Activated naive CD8-positive, alpha-beta T cell (primary cell): ENCODE data around the gene CELA2B.
"Not testable (repeated sequence)": the region's sequence is repeated elsewhere in the genome, so short reads cannot be mapped to it uniquely, and the experiment has no call there.

Experiments
- H3K27ac Mint-ChIP-seq: one replicate; pipeline ENCODE4 v1.8.0; 2021; ENCODE audit warnings: mixed read lengths
- H3K27me3 Mint-ChIP-seq: one replicate; pipeline ENCODE4 v1.8.0; 2021; ENCODE audit warnings: mixed read lengths
- H3K36me3 Mint-ChIP-seq: one replicate; pipeline ENCODE4 v1.8.0; 2021; ENCODE audit warnings: mixed read lengths
- H3K4me1 Mint-ChIP-seq: one replicate; pipeline ENCODE4 v1.8.0; 2021; ENCODE audit warnings: low read depth, mixed read lengths
- H3K4me3 Mint-ChIP-seq: one replicate; pipeline ENCODE4 v1.8.0; 2021; ENCODE audit warnings: mild to moderate bottlenecking, mixed read lengths
- H3K9me3 Mint-ChIP-seq: one replicate; pipeline ENCODE4 v1.8.0; 2021; ENCODE audit warnings: low read depth, mixed read lengths

The CELA2B gene

GRCh38 chr1:15471067-15471466 lies 4.8 kb upstream of the CELA2B start:
- H3K27me3 Mint-ChIP-seq, H3K4me1 Mint-ChIP-seq, H3K27ac Mint-ChIP-seq, H3K4me3 Mint-ChIP-seq, H3K9me3 Mint-ChIP-seq, H3K36me3 Mint-ChIP-seq: not testable (repeated sequence)

GRCh38 chr1:15471723-15472122 lies 4.2 kb upstream of the CELA2B start:
- not testable (repeated sequence) for H3K27me3 Mint-ChIP-seq, H3K4me1 Mint-ChIP-seq, H3K27ac Mint-ChIP-seq, H3K9me3 Mint-ChIP-seq, H3K4me3 Mint-ChIP-seq, H3K36me3 Mint-ChIP-seq

- Mint-ChIP-seq H3K4me1 (no peaks in the 10 kb centered on the region), H3K9me3 (no peaks in the 10 kb centered on the region), H3K27me3 (no peaks in the 10 kb centered on the region), H3K36me3 (no peaks in the 10 kb centered on the region), H3K27ac (no peak overlapping the region), H3K4me3 (no peak overlapping the region)
Measured at GRCh38 chr1:15472587-15472986, 3.3 kb upstream of the CELA2B start.

GRCh38 chr1:15476927-15477326 lies 1.0 kb downstream of the CELA2B start:
- no peak overlapping the region for H3K27ac Mint-ChIP-seq
- H3K4me1 Mint-ChIP-seq: no peaks in the 10 kb centered on the region
- no peaks in the 10 kb centered on the region for H3K9me3 Mint-ChIP-seq
- H3K36me3 Mint-ChIP-seq: no peaks in the 10 kb centered on the region
- no peaks in the 10 kb centered on the region for H3K27me3 Mint-ChIP-seq
- no peak overlapping the region for H3K4me3 Mint-ChIP-seq

GRCh38 chr1:15477646-15478212 lies 1.8 kb downstream of the CELA2B start:
- Mint-ChIP-seq H3K27me3 (no peaks in the 10 kb centered on the region), H3K4me1 (no peaks in the 10 kb centered on the region)

GRCh38 chr1:15479654-15480347 lies 3.9 kb downstream of the CELA2B start:
- H3K27ac Mint-ChIP-seq: no peak overlapping the region
- no peak overlapping the region for H3K4me3 Mint-ChIP-seq
- H3K27me3 Mint-ChIP-seq: no peaks in the 10 kb centered on the region
- H3K9me3 Mint-ChIP-seq: no peaks in the 10 kb centered on the region
- peaks cover 2% of the 10 kb centered on the region for H3K36me3 Mint-ChIP-seq
- H3K4me1 Mint-ChIP-seq: no peaks in the 10 kb centered on the region

More at GRCh38 chr1:15477646-15478212, 1.8 kb downstream of the CELA2B start:
- no peaks in the 10 kb centered on the region for H3K9me3 Mint-ChIP-seq
- H3K4me3 Mint-ChIP-seq: no peak overlapping the region
- no peak overlapping the region for H3K27ac Mint-ChIP-seq
- H3K36me3 Mint-ChIP-seq: no peaks in the 10 kb centered on the region

- not testable (repeated sequence) for H3K4me3 Mint-ChIP-seq, H3K36me3 Mint-ChIP-seq, H3K27ac Mint-ChIP-seq, H3K4me1 Mint-ChIP-seq, H3K27me3 Mint-ChIP-seq, H3K9me3 Mint-ChIP-seq
Measured at GRCh38 chr1:15482455-15482854, 6.6 kb downstream of the CELA2B start.

GRCh38 chr1:15482983-15483543 lies 7.2 kb downstream of the CELA2B start:
- H3K4me3 Mint-ChIP-seq, H3K4me1 Mint-ChIP-seq, H3K27ac Mint-ChIP-seq, H3K9me3 Mint-ChIP-seq, H3K36me3 Mint-ChIP-seq, H3K27me3 Mint-ChIP-seq: not testable (repeated sequence)

GRCh38 chr1:15483971-15484370 lies 8.1 kb downstream of the CELA2B start:
- no peak overlapping the region for H3K27ac Mint-ChIP-seq
- no peaks in the 10 kb centered on the region for H3K27me3 Mint-ChIP-seq
- H3K4me1 Mint-ChIP-seq: no peaks in the 10 kb centered on the region
- peaks cover 9% of the 10 kb centered on the region for H3K36me3 Mint-ChIP-seq
- no peaks in the 10 kb centered on the region for H3K9me3 Mint-ChIP-seq
- H3K4me3 Mint-ChIP-seq: no peak overlapping the region

- not testable (repeated sequence) for H3K27ac Mint-ChIP-seq
Measured at GRCh38 chr1:15484443-15484842, 8.5 kb downstream of the CELA2B start.

GRCh38 chr1:15485636-15486035 lies 9.7 kb downstream of the CELA2B start:
- Mint-ChIP-seq H3K4me3 (no peak overlapping the region), H3K27ac (no peak overlapping the region), H3K9me3 (no peaks in the 10 kb centered on the region), H3K4me1 (no peaks in the 10 kb centered on the region), H3K27me3 (no peaks in the 10 kb centered on the region), H3K36me3 (peaks cover 14% of the 10 kb centered on the region)

More at GRCh38 chr1:15484443-15484842, 8.5 kb downstream of the CELA2B start:
- not testable (repeated sequence) for H3K36me3 Mint-ChIP-seq, H3K4me1 Mint-ChIP-seq, H3K4me3 Mint-ChIP-seq, H3K9me3 Mint-ChIP-seq, H3K27me3 Mint-ChIP-seq

GRCh38 chr1:15486844-15487610 lies 11.1 kb downstream of the CELA2B start:
- peaks cover 15% of the 10 kb centered on the region for H3K36me3 Mint-ChIP-seq
- not testable (repeated sequence) for H3K4me3 Mint-ChIP-seq, H3K27me3 Mint-ChIP-seq, H3K4me1 Mint-ChIP-seq, H3K27ac Mint-ChIP-seq, H3K9me3 Mint-ChIP-seq

GRCh38 chr1:15488371-15488770 lies 12.5 kb downstream of the CELA2B start:
- Mint-ChIP-seq H3K9me3 (no peaks in the 10 kb centered on the region), H3K27me3 (no peaks in the 10 kb centered on the region), H3K4me1 (no peaks in the 10 kb centered on the region), H3K27ac (no peak overlapping the region), H3K4me3 (no peak overlapping the region), H3K36me3 (peaks cover 16% of the 10 kb centered on the region)

GRCh38 chr1:15489052-15489736 lies 13.3 kb downstream of the CELA2B start:
- Mint-ChIP-seq H3K27me3 (no peaks in the 10 kb centered on the region), H3K4me3 (no peak overlapping the region), H3K36me3 (peaks cover 16% of the 10 kb centered on the region), H3K4me1 (no peaks in the 10 kb centered on the region), H3K27ac (no peak overlapping the region), H3K9me3 (no peaks in the 10 kb centered on the region)

GRCh38 chr1:15491010-15491409 lies 15.1 kb downstream of the CELA2B start:
- not testable (repeated sequence) for H3K27ac Mint-ChIP-seq, H3K4me1 Mint-ChIP-seq, H3K27me3 Mint-ChIP-seq, H3K4me3 Mint-ChIP-seq, H3K9me3 Mint-ChIP-seq
- peaks cover 14% of the 10 kb centered on the region for H3K36me3 Mint-ChIP-seq
